ENCODE results near the gene U2AF2. TPM values are rescaled to one million over a fixed set of nuclear protein-coding genes. Genes with fewer than 3 reads are reported as not detected.

U2AF2 gene
- total and polyA plus RNA-seq, 5 donors from 2014 or later = 7.2 to 283 (median 8.8) TPM

DNA sequence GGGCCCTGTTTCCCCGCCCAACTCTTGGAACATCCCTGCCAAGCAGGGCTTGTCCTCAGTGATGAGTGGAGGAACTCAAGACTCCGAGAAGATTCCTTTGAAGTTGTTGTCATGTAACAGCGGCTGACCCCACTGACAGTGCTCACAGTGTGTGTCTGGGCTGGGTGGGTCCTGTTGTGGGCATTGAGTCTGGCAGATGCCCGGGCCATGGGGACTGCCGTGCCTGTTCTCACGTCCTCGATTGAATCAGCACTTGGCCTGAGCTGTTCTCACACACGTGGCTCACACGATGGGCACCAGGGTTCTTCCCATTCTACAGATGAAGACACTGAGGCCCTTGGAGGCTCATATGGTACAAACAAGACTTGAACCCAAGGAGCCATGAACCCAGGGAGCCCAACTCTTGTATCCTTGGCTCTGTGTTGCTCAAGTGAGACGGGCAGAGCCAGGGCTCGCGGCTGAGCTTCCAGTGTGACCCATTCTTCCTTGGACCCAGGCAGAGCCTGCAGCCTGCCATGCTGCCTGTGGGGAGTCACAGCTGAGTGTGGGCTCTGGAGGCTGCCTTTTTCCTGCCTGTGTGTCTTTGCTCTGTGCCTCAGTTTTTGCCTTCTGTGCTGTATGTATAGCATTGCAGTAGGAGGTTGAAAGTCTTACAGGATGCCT, 11.6 kb downstream of the U2AF2 start:
- Histone ChIP-seq H3K4me3 (ENCODE audit: low read depth, low read length) (no peak overlapping the region), H3K4me1 (ENCODE audit: control insufficient read depth, insufficient read depth, low read length, poor library complexity, severe bottlenecking) (peaks cover 11% of the 10 kb centered on the region), H3K36me3 (ENCODE audit: control insufficient read depth, insufficient read depth, low read length) (peaks cover 86% of the 10 kb centered on the region), H3K27me3 (ENCODE audit: control insufficient read depth, insufficient read depth, low read length) (no peaks in the 10 kb centered on the region), H3K27ac (ENCODE audit: insufficient read depth, low read length, poor library complexity, severe bottlenecking) (no peak overlapping the region), H3K9me3 (ENCODE audit: control insufficient read depth in 2 of 2, low read length in 2 of 2) (no peaks in the 10 kb centered on the region)
- ATAC-seq (ENCODE audit: low read depth in 2 of 2) = no peak
- peaks cover 39% of the 10 kb centered on the region for H3K36me3 Mint-ChIP-seq
- no peak for DNase-seq
- no peak overlapping the region for H3K27ac Mint-ChIP-seq
- peaks cover 0 to 55% (median 17%) of the 10 kb centered on the region in 4 donors for H3K4me1 Mint-ChIP-seq
- H3K4me3 Mint-ChIP-seq = no peak overlapping the region
- H3K27me3 Mint-ChIP-seq = no peaks in the 10 kb centered on the region
- H3K9me3 Mint-ChIP-seq = no peaks in the 10 kb centered on the region

DNA sequence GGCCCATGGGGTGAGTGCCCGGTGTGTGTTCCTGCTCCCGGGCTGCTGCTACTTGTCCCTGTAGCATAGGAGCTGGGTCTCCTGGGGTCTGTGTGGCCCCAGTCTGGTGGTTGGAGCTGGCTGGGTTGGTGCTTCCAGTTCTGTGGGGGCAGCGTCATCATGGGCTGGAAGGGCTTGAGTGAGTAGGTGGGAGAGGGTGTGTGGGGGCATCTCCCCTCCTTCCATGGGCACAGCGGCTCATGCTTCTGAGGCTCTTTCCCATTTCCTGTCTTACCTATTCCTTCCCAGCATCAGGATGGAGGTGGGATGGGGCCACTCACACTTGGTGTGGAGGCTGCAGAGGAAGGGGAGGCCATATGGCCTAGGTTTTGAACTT, 12.2 kb downstream of the U2AF2 start:
- no peak for DNase-seq
- Mint-ChIP-seq H3K4me3 (no peak overlapping the region), H3K27ac (no peak overlapping the region), H3K9me3 (no peaks in the 10 kb centered on the region), H3K27me3 (no peaks in the 10 kb centered on the region), H3K4me1 (peaks cover under 1 to 52% (median 16%) of the 10 kb centered on the region in 4 donors), H3K36me3 (peaks cover 35% of the 10 kb centered on the region)
- H3K4me1 ChIP-seq (ENCODE audit: control insufficient read depth, insufficient read depth, low read length, poor library complexity, severe bottlenecking) = peaks cover 11% of the 10 kb centered on the region
- no peaks in the 10 kb centered on the region for H3K9me3 ChIP-seq (ENCODE audit: control insufficient read depth in 2 of 2, low read length in 2 of 2)
- H3K36me3 ChIP-seq (ENCODE audit: control insufficient read depth, insufficient read depth, low read length) = peaks cover 82% of the 10 kb centered on the region
- no peak overlapping the region for H3K27ac ChIP-seq (ENCODE audit: insufficient read depth, low read length, poor library complexity, severe bottlenecking)
- H3K4me3 ChIP-seq (ENCODE audit: low read depth, low read length) = no peak overlapping the region
- no peaks in the 10 kb centered on the region for H3K27me3 ChIP-seq (ENCODE audit: control insufficient read depth, insufficient read depth, low read length)
- ATAC-seq (ENCODE audit: low read depth in 2 of 2) = no peak

DNA sequence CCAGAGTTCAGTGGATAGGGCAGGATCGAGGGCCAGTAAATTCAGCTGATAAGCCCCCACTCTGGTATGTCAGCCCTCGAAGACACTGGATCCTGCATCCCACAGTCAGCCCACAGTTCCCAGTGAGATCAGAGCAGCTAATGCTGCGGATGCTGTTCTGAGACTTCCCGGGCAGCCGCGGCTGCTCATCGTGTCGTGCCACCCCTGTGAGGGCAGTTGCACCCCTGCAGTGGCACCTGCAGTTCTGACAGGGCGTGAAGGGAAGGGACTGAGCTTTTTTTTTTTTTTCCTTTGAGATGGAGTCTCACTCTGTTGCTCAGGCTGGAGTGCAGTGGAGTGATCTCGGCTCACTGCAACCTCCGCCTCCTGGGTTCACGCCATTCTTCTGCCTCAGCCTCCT, 12.7 kb downstream of the U2AF2 start:
- ATAC-seq (ENCODE audit: low read depth in 2 of 2) = no peak
- Mint-ChIP-seq H3K9me3 (no peaks in the 10 kb centered on the region), H3K36me3 (peaks cover 38% of the 10 kb centered on the region), H3K27me3 (no peaks in the 10 kb centered on the region), H3K27ac (no peak overlapping the region), H3K4me1 (peaks cover 5 to 55% (median 16%) of the 10 kb centered on the region in 4 donors), H3K4me3 (no peak overlapping the region)
- Histone ChIP-seq H3K4me3 (ENCODE audit: low read depth, low read length) (no peak overlapping the region), H3K4me1 (ENCODE audit: control insufficient read depth, insufficient read depth, low read length, poor library complexity, severe bottlenecking) (peaks cover 11% of the 10 kb centered on the region), H3K27ac (ENCODE audit: insufficient read depth, low read length, poor library complexity, severe bottlenecking) (no peak overlapping the region), H3K27me3 (ENCODE audit: control insufficient read depth, insufficient read depth, low read length) (no peaks in the 10 kb centered on the region), H3K9me3 (ENCODE audit: control insufficient read depth in 2 of 2, low read length in 2 of 2) (no peaks in the 10 kb centered on the region), H3K36me3 (ENCODE audit: control insufficient read depth, insufficient read depth, low read length) (peaks cover 84% of the 10 kb centered on the region)
- DNase-seq = no peak

DNA sequence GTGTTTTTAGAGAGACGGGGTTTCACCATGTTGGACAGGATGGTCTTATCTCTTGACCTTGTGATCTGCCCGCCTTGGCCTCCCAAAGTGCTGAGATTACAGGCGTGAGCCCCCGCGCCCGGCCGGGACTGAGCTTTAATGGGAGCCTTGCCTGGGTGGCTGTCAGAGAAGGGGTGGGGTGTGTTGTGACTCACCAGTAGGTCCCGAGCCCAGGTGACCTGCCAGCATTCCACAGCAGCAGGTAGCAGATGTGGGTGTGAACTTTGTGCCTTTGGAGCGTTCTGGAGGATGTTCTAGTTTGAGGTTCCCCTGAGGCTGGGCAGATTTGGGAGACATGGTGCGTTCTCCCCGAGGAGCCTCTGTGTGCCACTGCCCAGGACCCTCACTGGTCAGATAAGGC, 13.1 kb downstream of the U2AF2 start:
- no peak overlapping the region for H3K4me3 ChIP-seq (ENCODE audit: low read depth, low read length)
- H3K4me3 Mint-ChIP-seq = no peak overlapping the region
- H3K27ac ChIP-seq (ENCODE audit: insufficient read depth, low read length, poor library complexity, severe bottlenecking) = no peak overlapping the region
- no peaks in the 10 kb centered on the region for H3K27me3 Mint-ChIP-seq
- DNase-seq (no peak), ATAC-seq (ENCODE audit: low read depth in 2 of 2) (no peak)
- no peaks in the 10 kb centered on the region for H3K9me3 ChIP-seq (ENCODE audit: control insufficient read depth in 2 of 2, low read length in 2 of 2)
- H3K9me3 Mint-ChIP-seq = no peaks in the 10 kb centered on the region
- H3K27me3 ChIP-seq (ENCODE audit: control insufficient read depth, insufficient read depth, low read length) = no peaks in the 10 kb centered on the region
- H3K4me1 Mint-ChIP-seq = peaks cover 5 to 51% (median 11%) of the 10 kb centered on the region in 4 donors
- peaks cover 33% of the 10 kb centered on the region for H3K36me3 Mint-ChIP-seq
- H3K4me1 ChIP-seq (ENCODE audit: control insufficient read depth, insufficient read depth, low read length, poor library complexity, severe bottlenecking) = peaks cover 11% of the 10 kb centered on the region
- H3K36me3 ChIP-seq (ENCODE audit: control insufficient read depth, insufficient read depth, low read length) = peaks cover 79% of the 10 kb centered on the region
- no peak overlapping the region for H3K27ac Mint-ChIP-seq

DNA sequence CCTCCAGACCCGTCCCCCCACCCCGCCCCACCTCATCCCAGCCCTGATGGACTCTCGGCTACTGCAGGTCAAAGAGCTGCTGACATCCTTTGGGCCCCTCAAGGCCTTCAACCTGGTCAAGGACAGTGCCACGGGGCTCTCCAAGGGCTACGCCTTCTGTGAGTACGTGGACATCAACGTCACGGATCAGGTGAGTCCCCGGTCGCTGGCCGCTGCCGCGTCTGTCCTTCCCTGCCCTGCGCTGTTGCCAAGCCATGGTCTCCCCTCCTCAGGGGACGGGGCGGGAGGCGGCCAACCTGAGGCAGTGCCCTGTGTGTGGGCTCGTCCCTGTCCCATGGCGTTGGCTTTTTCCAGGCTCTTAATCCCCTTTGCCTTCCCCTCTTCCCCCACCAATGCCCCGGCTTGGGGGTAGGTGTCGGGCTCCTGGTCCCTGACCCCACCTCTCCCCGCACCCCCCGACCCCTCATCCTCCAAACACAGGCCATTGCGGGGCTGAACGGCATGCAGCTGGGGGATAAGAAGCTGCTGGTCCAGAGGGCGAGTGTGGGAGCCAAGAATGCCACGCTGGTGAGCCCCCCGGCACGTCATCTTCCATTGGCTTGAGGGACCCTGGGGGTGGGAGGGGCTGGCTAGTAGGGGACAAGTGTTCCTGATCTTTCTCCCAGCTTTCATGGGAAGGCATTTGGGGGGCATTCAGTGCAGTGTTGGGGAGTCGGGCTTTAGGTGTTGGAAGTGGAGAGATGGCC, 13.9 kb downstream of the U2AF2 start:
- Mint-ChIP-seq H3K27me3 (no peaks in the 10 kb centered on the region), H3K9me3 (no peaks in the 10 kb centered on the region), H3K4me1 (peaks cover 5 to 53% (median 11%) of the 10 kb centered on the region in 4 donors), H3K4me3 (no peak overlapping the region), H3K36me3 (peaks cover 27% of the 10 kb centered on the region), H3K27ac (no peak overlapping the region)
- ATAC-seq (ENCODE audit: low read depth in 2 of 2) (no peak), DNase-seq (no peak)
- Histone ChIP-seq H3K4me1 (ENCODE audit: control insufficient read depth, insufficient read depth, low read length, poor library complexity, severe bottlenecking) (peaks cover 11% of the 10 kb centered on the region), H3K9me3 (ENCODE audit: control insufficient read depth in 2 of 2, low read length in 2 of 2) (no peaks in the 10 kb centered on the region), H3K27me3 (ENCODE audit: control insufficient read depth, insufficient read depth, low read length) (no peaks in the 10 kb centered on the region), H3K36me3 (ENCODE audit: control insufficient read depth, insufficient read depth, low read length) (peaks cover 73% of the 10 kb centered on the region), H3K27ac (ENCODE audit: insufficient read depth, low read length, poor library complexity, severe bottlenecking) (no peak overlapping the region), H3K4me3 (ENCODE audit: low read depth, low read length) (no peak overlapping the region)

DNA sequence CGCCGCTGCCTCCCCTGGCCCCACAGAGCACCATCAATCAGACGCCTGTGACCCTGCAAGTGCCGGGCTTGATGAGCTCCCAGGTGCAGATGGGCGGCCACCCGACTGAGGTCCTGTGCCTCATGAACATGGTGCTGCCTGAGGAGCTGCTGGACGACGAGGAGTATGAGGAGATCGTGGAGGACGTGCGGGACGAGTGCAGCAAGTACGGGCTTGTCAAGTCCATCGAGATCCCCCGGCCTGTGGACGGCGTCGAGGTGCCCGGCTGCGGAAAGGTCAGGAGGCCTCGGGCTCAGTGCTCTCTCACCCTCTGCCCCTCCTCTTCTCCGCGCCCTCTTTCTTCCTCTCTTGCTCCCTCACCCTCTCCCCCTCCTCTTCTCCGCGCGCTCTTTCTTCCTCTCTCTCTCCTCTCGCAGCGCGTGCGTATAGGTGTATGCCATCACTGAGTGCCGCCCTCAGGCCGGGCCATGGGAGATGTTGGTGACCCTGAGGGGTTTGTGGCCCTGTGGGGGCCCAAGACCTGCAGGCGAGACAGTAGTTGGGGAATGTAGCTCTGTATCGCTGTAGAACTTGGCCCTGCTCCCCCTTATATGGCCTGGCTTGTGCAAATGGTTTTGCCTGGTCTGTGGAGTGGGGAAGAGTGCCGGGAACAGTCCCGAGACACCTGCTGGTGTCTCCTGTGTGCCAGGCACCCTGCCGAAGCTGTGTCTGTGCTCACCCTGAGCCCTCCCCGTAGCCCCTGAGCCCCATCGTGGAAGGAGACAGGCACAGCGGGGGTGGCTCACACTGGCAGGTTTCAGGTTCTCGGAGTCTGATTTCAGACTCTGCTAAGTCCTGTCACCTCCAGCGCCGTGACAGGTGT, 14.8 kb downstream of the U2AF2 start:
- no peaks in the 10 kb centered on the region for H3K27me3 ChIP-seq (ENCODE audit: control insufficient read depth, insufficient read depth, low read length)
- no peak overlapping the region for H3K27ac ChIP-seq (ENCODE audit: insufficient read depth, low read length, poor library complexity, severe bottlenecking)
- H3K27ac Mint-ChIP-seq = no peak overlapping the region
- H3K4me1 ChIP-seq (ENCODE audit: control insufficient read depth, insufficient read depth, low read length, poor library complexity, severe bottlenecking) = peaks cover 16% of the 10 kb centered on the region
- H3K9me3 ChIP-seq (ENCODE audit: control insufficient read depth in 2 of 2, low read length in 2 of 2) = no peaks in the 10 kb centered on the region
- H3K4me1 Mint-ChIP-seq = peaks cover 5 to 53% (median 11%) of the 10 kb centered on the region in 4 donors
- DNase-seq (no peak), ATAC-seq (ENCODE audit: low read depth in 2 of 2) (no peak)
- peaks cover 65% of the 10 kb centered on the region for H3K36me3 ChIP-seq (ENCODE audit: control insufficient read depth, insufficient read depth, low read length)
- no peaks in the 10 kb centered on the region for H3K9me3 Mint-ChIP-seq
- H3K4me3 Mint-ChIP-seq = peak overlapping the region in 1 of 4 donors; percentile 61
- peaks cover 21% of the 10 kb centered on the region for H3K36me3 Mint-ChIP-seq
- no peak overlapping the region for H3K4me3 ChIP-seq (ENCODE audit: low read depth, low read length)
- H3K27me3 Mint-ChIP-seq = no peaks in the 10 kb centered on the region

DNA sequence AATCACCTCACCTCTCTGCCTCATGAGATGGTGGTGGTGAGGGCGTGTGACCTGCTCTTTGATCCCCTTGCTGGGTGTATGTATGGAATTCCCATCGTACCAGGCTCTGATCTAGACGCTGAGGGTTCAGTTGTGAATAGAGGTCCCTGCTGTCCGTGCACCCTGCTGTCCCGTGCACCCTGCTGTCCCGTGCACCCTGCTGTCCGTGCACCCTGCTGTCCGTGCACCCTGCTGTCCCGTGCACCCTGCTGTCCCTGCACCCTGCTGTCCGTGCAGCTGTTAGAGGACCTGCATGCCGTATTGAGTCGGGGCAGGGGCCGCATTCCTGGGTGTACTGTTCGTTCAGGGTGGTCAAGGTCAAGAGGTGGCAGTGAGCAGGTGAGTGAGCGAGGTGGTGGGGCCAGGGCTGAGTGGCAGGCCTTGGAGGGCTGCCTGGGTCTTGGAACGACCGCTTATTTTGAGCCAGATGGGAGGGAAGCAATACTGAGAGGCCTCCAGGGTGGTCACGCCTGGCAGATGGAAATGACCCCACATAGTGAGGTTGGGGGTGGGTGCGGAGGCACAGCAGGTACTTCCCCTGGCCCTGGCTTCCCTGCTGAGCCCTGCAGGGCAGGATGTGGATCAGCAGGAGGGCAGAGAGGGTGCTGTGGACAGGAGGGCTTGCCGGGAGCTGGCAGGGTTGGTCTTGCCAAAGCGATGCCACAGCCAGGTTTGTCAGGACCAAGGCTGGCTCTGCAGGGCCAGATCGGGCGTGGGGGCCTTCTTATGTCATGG, 15.6 kb downstream of the U2AF2 start:
- peak overlapping the region in 3 of 4 donors; percentile 21 to 86 (median 61) for H3K4me3 Mint-ChIP-seq
- ATAC-seq (ENCODE audit: low read depth in 2 of 2) (no peak), DNase-seq (peak in 2 of 3 donors; percentile 22 to 27)
- Histone ChIP-seq H3K4me3 (ENCODE audit: low read depth, low read length) (no peak overlapping the region), H3K4me1 (ENCODE audit: control insufficient read depth, insufficient read depth, low read length, poor library complexity, severe bottlenecking) (peaks cover 19% of the 10 kb centered on the region), H3K9me3 (ENCODE audit: control insufficient read depth in 2 of 2, low read length in 2 of 2) (no peaks in the 10 kb centered on the region), H3K27ac (ENCODE audit: insufficient read depth, low read length, poor library complexity, severe bottlenecking) (peak overlapping the region; percentile 19), H3K27me3 (ENCODE audit: control insufficient read depth, insufficient read depth, low read length) (no peaks in the 10 kb centered on the region), H3K36me3 (ENCODE audit: control insufficient read depth, insufficient read depth, low read length) (peaks cover 60% of the 10 kb centered on the region)
- no peaks in the 10 kb centered on the region for H3K9me3 Mint-ChIP-seq
- H3K36me3 Mint-ChIP-seq = peaks cover 18% of the 10 kb centered on the region
- H3K27ac Mint-ChIP-seq = no peak overlapping the region
- H3K27me3 Mint-ChIP-seq = no peaks in the 10 kb centered on the region
- H3K4me1 Mint-ChIP-seq = peaks cover 8 to 51% (median 11%) of the 10 kb centered on the region in 4 donors
